Measurements from ENCODE around the gene RGS17.

DNA sequence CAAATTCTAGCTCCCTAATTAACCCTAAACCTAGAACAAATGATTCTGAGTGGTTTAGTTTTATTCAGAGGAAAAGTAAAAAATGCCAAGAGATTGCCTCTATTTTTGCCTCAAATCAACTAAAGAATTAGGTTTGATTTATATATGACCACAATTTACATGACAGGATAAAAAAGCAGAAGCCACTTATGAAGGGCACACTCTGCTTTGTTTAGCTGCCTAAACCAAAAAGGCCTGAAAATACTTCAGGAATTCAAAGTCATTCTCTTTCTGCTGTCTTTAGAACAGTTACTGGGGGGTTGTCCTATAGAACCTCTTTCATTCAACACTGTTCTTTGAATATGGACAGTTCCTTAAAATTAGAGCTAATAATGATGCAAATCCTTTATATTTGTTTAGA lies 153.5 kb downstream of the RGS17 start:
- TF ChIP-seq POLR2A (IDR thresholded peaks at IDR 0.05; ENCODE audit: low read depth) = no peak
- no peak for TF ChIP-seq CTCF (IDR thresholded peaks at IDR 0.05)

All from esophagus muscularis mucosa (tissue), 3 donors.